Fibroblast of mammary gland (primary cell): Measurements from ENCODE around the gene A4GALT.

Experiments used
- DNase-seq: peaks from one replicate; pipeline ENCODE4 v3.0.0-alpha.2; 2010; ENCODE audit warnings: low read depth
- H3K4me3 ChIP-seq: 2 replicates; pipeline ENCODE4 v1.5.1; 2011; ENCODE audit warnings: low read depth, mild to moderate bottlenecking, low read length, moderate library complexity; ENCODE audit not compliant: control insufficient read depth
- TF ChIP-seq, protein P1 (sequence below): conservative IDR thresholded peaks from 2 replicates; pipeline ENCODE4 v1.5.1; 2011; ENCODE audit warnings: low read depth, low read length, inconsistent platforms; ENCODE audit not compliant: control insufficient read depth, insufficient read depth

Gene A4GALT

DNA sequence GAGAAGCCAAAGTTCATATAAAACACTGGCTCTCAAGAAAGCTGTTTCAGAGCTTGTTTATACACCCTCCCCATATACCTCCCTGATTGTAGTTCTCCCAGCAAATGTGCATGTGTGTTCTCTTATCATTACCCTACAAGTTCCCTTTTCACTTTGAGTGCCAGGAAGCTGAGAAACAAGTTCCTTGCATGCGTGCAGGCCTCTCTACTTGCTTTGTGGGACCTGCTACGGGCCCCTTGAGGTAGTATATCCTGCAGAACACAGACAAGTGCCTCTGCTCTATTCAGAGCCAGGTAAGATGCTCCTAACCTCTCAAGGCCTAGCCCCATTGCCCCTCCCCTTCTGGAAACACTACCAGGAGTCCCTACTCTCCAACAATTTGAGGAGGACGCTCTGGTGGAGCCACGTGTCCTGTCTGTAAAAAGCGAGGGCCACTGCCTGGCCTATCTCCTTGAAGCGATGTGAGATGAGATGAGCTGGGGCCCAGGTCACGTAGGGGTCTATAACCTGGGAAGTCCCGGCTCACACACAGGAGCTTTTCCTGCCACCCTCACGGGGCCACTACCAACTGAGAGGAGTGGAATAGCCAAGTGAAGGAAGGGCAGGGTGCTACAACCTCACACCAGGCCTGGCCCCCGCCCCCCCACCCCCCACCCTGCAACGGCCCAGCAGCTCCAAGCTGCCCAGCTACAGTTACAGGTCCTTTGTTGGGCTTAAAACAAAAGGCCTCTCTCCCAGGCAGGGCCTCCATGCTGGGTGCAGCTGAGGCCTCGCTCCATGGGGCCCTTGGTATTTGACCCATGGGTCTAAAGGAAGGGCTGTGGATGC lies 77.7 kb downstream of the A4GALT start:
- no peak for DNase-seq
- H3K4me3 ChIP-seq, result no peak overlapping the region
- TF ChIP-seq, protein P1, sequence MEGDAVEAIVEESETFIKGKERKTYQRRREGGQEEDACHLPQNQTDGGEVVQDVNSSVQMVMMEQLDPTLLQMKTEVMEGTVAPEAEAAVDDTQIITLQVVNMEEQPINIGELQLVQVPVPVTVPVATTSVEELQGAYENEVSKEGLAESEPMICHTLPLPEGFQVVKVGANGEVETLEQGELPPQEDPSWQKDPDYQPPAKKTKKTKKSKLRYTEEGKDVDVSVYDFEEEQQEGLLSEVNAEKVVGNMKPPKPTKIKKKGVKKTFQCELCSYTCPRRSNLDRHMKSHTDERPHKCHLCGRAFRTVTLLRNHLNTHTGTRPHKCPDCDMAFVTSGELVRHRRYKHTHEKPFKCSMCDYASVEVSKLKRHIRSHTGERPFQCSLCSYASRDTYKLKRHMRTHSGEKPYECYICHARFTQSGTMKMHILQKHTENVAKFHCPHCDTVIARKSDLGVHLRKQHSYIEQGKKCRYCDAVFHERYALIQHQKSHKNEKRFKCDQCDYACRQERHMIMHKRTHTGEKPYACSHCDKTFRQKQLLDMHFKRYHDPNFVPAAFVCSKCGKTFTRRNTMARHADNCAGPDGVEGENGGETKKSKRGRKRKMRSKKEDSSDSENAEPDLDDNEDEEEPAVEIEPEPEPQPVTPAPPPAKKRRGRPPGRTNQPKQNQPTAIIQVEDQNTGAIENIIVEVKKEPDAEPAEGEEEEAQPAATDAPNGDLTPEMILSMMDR, result no peak
